Measurements from ENCODE around the gene KANK4.

- TF ChIP-seq POLR2A (IDR thresholded peaks at IDR 0.05) = no peak
- TF ChIP-seq, protein P1, sequence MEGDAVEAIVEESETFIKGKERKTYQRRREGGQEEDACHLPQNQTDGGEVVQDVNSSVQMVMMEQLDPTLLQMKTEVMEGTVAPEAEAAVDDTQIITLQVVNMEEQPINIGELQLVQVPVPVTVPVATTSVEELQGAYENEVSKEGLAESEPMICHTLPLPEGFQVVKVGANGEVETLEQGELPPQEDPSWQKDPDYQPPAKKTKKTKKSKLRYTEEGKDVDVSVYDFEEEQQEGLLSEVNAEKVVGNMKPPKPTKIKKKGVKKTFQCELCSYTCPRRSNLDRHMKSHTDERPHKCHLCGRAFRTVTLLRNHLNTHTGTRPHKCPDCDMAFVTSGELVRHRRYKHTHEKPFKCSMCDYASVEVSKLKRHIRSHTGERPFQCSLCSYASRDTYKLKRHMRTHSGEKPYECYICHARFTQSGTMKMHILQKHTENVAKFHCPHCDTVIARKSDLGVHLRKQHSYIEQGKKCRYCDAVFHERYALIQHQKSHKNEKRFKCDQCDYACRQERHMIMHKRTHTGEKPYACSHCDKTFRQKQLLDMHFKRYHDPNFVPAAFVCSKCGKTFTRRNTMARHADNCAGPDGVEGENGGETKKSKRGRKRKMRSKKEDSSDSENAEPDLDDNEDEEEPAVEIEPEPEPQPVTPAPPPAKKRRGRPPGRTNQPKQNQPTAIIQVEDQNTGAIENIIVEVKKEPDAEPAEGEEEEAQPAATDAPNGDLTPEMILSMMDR (IDR thresholded peaks at IDR 0.05) = no peak
- TF ChIP-seq EP300 (IDR thresholded peaks at IDR 0.05) = no peak
These were observed 121.0 kb downstream of the KANK4 start for GRCh38 chr1:62198069-62198780.
